Fibroblast of villous mesenchyme (primary cell): ENCODE measurements around the gene PARP12. TPM values are rescaled to one million over a fixed set of nuclear protein-coding genes. Genes with fewer than 3 reads are reported as not detected.

Experiments used
- DNase-seq: peaks from one replicate; pipeline ENCODE4 v3.0.0-alpha.2; 2010; ENCODE audit warnings: low read depth
- H3K4me3 ChIP-seq: 2 replicates; pipeline ENCODE4 v1.5.1; 2011; ENCODE audit warnings: low read depth, mild to moderate bottlenecking, low read length
- total RNA-seq: library from RNA; depleted of rRNA; stranded (reverse); fragments of >200 nt; gene quantifications from 2 replicates; pipeline ENCODE4 v1.2.3, GENCODE V29; 2012
- TF ChIP-seq, protein P1 (sequence below): IDR thresholded peaks from 2 replicates; pipeline ENCODE4 v1.5.1; 2012; ENCODE audit warnings: low read depth, mild to moderate bottlenecking, low read length; ENCODE audit not compliant: insufficient read depth

PARP12 gene
- total RNA-seq, 1 donor: 27.2 TPM

DNA sequence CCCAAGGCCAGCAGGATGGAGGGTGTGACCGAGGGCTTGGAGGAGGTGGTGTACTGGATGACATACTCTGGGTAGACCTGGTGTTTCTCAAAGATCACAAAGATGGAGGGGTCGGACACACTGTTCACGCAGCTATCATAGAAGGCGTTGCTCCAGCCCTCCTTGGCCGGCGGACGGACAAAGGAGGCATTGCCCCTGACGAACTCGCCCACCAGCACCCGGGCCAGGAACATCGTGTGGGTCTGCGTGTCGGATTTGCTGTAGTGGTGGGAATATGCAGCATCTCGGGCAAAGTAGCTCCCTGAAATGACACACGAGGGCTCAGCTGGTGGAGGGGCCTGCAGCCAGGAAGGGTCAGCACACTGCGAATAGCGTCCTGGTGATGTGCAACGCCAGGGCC lies 38.2 kb downstream of the PARP12 start:
- no peak for DNase-seq

DNA sequence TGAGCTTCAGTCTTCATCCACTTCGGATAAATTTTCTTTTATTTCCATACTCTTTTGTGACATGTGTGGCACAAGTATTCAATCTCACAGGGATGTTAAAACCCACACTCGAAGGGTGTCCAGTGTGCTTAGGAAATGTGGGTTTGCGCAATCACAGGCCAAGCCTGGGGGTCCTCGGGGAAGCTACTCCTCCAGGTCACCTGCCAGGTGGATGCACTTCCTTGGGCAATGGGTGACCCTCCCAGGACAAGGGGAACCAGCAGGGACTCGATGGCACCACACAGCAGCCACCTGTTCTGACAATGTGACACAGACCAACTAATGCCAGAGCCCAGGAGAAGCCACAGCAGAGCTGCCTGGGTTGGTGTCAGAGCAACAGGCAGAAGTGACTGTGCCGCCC lies 39.0 kb downstream of the PARP12 start:
- H3K4me3 ChIP-seq: no peak overlapping the region
- DNase-seq: no peak
- TF ChIP-seq, protein P1, sequence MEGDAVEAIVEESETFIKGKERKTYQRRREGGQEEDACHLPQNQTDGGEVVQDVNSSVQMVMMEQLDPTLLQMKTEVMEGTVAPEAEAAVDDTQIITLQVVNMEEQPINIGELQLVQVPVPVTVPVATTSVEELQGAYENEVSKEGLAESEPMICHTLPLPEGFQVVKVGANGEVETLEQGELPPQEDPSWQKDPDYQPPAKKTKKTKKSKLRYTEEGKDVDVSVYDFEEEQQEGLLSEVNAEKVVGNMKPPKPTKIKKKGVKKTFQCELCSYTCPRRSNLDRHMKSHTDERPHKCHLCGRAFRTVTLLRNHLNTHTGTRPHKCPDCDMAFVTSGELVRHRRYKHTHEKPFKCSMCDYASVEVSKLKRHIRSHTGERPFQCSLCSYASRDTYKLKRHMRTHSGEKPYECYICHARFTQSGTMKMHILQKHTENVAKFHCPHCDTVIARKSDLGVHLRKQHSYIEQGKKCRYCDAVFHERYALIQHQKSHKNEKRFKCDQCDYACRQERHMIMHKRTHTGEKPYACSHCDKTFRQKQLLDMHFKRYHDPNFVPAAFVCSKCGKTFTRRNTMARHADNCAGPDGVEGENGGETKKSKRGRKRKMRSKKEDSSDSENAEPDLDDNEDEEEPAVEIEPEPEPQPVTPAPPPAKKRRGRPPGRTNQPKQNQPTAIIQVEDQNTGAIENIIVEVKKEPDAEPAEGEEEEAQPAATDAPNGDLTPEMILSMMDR: no peak

More for the DNA sequence above, 38.2 kb downstream of the PARP12 start:
- TF ChIP-seq, protein P1: no peak
- H3K4me3 ChIP-seq: no peak overlapping the region

DNA sequence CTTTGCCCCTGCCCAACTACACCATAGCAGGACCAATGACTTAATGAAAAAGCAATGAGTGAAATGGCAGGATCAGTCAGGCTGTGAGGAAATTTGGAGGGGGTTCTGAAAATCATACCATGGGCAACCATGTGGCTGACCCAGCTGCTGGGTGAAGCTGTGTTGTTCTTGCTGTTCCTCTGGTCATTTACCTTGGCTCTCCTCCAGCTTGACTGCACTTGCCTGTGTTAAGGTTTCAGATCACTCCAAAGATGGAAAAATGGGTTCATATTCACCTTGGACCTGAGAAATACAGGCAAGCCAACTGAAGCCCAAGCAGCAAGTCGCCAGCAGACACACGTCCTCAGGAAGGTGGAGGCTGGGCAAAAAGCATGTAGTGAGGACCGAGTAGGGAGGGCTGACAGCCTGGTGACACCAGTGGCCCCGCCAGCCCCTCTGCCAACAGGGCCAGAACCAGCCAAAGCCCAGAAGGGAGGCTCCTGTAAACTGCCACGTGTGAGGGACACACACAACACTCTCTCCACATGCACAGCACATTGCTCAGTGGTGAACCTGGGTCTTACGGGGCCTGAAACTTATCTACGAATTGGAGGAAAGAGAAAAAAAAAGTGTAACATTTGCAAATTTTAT lies 40.1 kb downstream of the PARP12 start:
- H3K4me3 ChIP-seq: no peak overlapping the region
- no peak for DNase-seq
- TF ChIP-seq, protein P1: no peak

DNA sequence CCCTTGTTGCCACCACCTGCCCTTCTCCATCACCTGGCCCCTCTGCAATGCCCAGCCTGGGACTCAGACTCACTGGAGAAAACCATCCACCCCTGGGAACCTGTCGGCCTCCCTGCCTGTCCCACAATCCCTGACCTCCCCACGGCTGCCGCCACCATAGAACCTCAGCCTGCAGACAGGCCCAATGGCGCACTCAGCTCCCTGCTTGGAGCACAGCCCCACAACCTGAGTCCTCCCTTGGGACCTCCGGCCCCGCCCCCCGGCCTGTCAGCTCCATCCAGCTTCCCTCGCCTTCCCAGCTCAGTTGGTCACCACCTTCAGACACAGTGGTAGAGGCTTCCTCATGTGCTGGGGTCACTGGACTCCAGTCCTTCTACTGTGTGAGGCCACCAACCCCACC lies 41.1 kb downstream of the PARP12 start:
- DNase-seq: no peak
- TF ChIP-seq, protein P1: no peak
- no peak overlapping the region for H3K4me3 ChIP-seq

DNA sequence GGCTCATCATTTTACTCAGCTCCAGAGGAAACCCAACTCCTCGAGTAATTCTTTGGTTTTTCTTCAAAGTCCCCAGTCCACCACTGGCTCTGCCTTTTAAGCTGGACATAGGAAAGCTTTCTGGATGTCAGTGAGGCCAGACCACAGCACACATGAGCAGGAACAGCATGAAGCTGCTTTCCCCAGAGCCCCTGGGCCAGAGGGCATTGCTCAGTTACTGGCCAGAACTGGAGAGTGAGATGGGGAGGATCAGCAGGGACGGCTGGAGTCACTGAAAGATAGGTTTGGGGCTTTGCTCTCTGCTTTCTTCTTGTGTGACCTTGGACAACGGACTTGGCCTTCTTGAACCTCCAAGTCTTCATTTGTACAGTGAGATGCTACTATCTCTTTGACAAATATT lies 43.1 kb downstream of the PARP12 start:
- TF ChIP-seq, protein P1: no peak
- DNase-seq: no peak
- H3K4me3 ChIP-seq: no peak overlapping the region

DNA sequence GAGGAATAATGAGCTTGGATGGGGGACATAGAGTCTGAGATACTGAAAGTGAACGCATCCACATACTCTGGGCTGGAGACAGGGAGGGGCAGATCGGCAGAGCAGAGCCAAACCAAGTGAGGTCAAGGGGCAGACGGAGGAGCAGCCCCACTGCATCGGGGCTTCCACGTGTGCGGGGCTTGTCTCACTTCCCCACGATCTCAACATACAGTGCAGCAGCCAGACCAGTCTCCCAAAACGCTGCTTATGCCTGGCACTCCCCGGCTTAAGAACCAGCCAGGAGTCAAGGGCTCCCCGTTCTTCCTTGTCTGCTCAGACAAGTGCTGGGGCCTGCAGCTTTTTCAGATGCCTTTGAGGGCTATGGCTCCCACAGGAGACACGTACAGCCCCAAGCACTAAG lies 43.6 kb downstream of the PARP12 start:
- H3K4me3 ChIP-seq: no peak overlapping the region
- TF ChIP-seq, protein P1: no peak
- DNase-seq: no peak
